Neural cell (in vitro differentiated cells): ENCODE results near the gene ALDH4A1. TPM values are rescaled to one million over a fixed set of nuclear protein-coding genes. Genes with fewer than 3 reads are reported as not detected.

Experiments
- H2AFZ ChIP-seq: fragments of 200-600, 300-800 bp; sonication (generic), shearing (Covaris generic); 2 replicates; pipeline ENCODE4 v1.6.0; 2014; ENCODE audit warnings: low read depth, mild to moderate bottlenecking, antibody characterized with exemption, low read length, moderate library complexity
- H3F3A ChIP-seq: fragments of 200-600 bp; shearing (Covaris generic); 2 replicates; pipeline ENCODE4 v1.6.1; 2016; ENCODE audit warnings: mild to moderate bottlenecking, moderate library complexity, mixed read lengths, antibody characterized with exemption, low read length; ENCODE audit not compliant: insufficient read depth, poor library complexity, severe bottlenecking
- H3K27ac ChIP-seq: fragments of 200-600, 300-800 bp; sonication (generic), shearing (Covaris generic); 2 replicates; pipeline ENCODE4 v1.5.1; 2014; ENCODE audit warnings: mild to moderate bottlenecking, low read length, moderate library complexity
- H3K27me3 ChIP-seq: fragments of 300-800, 200-600 bp; sonication (generic), shearing (Covaris generic); 2 replicates; pipeline ENCODE4 v1.6.0; 2014; ENCODE audit warnings: mild to moderate bottlenecking, low read depth, low read length, moderate library complexity; ENCODE audit not compliant: insufficient read depth
- H3K36me3 ChIP-seq: fragments of 300-800, 200-600 bp; sonication (generic), shearing (Covaris generic); 2 replicates; pipeline ENCODE4 v1.5.1; 2014; ENCODE audit warnings: mild to moderate bottlenecking, antibody characterized with exemption, low read length, moderate library complexity; ENCODE audit not compliant: insufficient read depth
- H3K4me2 ChIP-seq: fragments of 300-800, 200-600 bp; sonication (generic), shearing (Covaris generic); 2 replicates; pipeline ENCODE4 v1.6.0; 2014; ENCODE audit warnings: mild to moderate bottlenecking, low read length
- H3K4me3 ChIP-seq: fragments of 300-800, 200-600 bp; sonication (generic), shearing (Covaris generic); 2 replicates; pipeline ENCODE4 v1.5.1; 2014; ENCODE audit warnings: mild to moderate bottlenecking, low read length, moderate library complexity
- H3K79me2 ChIP-seq: fragments of 200-600 bp; shearing (Covaris generic); replicated peaks from 2 replicates; pipeline ENCODE4 v1.6.0; 2014; ENCODE audit warnings: mild to moderate bottlenecking, low read length, moderate library complexity; ENCODE audit not compliant: insufficient read depth
- H3K9ac ChIP-seq: fragments of 300-800, 200-600 bp; sonication (generic), shearing (Covaris generic); 2 replicates; pipeline ENCODE4 v1.6.1; 2016; ENCODE audit warnings: mild to moderate bottlenecking, low read length, mixed read lengths
- H3K9me2 ChIP-seq: fragments of 200-600 bp; shearing (Covaris generic); 2 replicates; pipeline ENCODE4 v1.6.1; 2016; ENCODE audit warnings: mild to moderate bottlenecking, low read length, mixed read lengths; ENCODE audit not compliant: insufficient read depth
- H3K9me3 ChIP-seq: fragments of 200-600, 300-800 bp; sonication (generic), shearing (Covaris generic); 2 replicates; pipeline ENCODE4 v1.6.1; 2016; ENCODE audit warnings: mild to moderate bottlenecking, mixed run types, low read length, moderate library complexity, mixed read lengths
- H4K20me1 ChIP-seq: fragments of 200-600 bp; shearing (Covaris generic); 2 replicates; pipeline ENCODE4 v1.6.1; 2016; ENCODE audit warnings: mild to moderate bottlenecking, mixed run types; ENCODE audit not compliant: insufficient read depth
- CTCF ChIP-seq: fragments of 450-650 bp; IDR thresholded peaks from 2 replicates; pipeline ENCODE4 v1.5.1; 2014; ENCODE audit warnings: antibody characterized with exemption, mild to moderate bottlenecking, moderate library complexity; ENCODE audit not compliant: poor library complexity, severe bottlenecking
- EP300 ChIP-seq: fragments of 450-650 bp; conservative IDR thresholded peaks from 2 replicates; pipeline ENCODE4 v1.6.1; 2014; ENCODE audit warnings: antibody characterized with exemption, mild to moderate bottlenecking, moderate library complexity; ENCODE audit not compliant: poor library complexity, severe bottlenecking
- EZH2 ChIP-seq: fragments of 200-600, 300-800 bp; shearing (Covaris generic), sonication (generic); IDR thresholded peaks from 2 replicates; pipeline ENCODE4 v1.6.1; 2014; ENCODE audit warnings: antibody characterized with exemption, low read length, borderline replicate concordance, mild to moderate bottlenecking; ENCODE audit not compliant: insufficient read depth, poor library complexity, severe bottlenecking
- MXI1 ChIP-seq: fragments of 450-650 bp; conservative IDR thresholded peaks from 2 replicates; pipeline ENCODE4 v1.6.1; 2014; ENCODE audit warnings: antibody characterized with exemption, mild to moderate bottlenecking; ENCODE audit not compliant: poor library complexity, severe bottlenecking
- POLR2AphosphoS5 ChIP-seq: IDR thresholded peaks from 2 replicates; pipeline ENCODE4 v1.6.1; 2012
- RAD21 ChIP-seq: fragments of 450-650 bp; conservative IDR thresholded peaks from 2 replicates; pipeline ENCODE4 v1.6.1; 2014; ENCODE audit warnings: antibody characterized with exemption, mild to moderate bottlenecking, moderate library complexity
- REST ChIP-seq: IDR thresholded peaks from 2 replicates; pipeline ENCODE4 v1.6.1; 2012; ENCODE audit warnings: borderline replicate concordance
- SMC3 ChIP-seq: fragments of 450-650 bp; conservative IDR thresholded peaks from 2 replicates; pipeline ENCODE4 v1.6.1; 2014; ENCODE audit warnings: antibody characterized with exemption, mild to moderate bottlenecking, moderate library complexity; ENCODE audit not compliant: poor library complexity
- TAF1 ChIP-seq: IDR thresholded peaks from 2 replicates; pipeline ENCODE4 v1.6.1; 2012; ENCODE audit warnings: low read depth
- polyA plus RNA-seq: library from polyadenylated mRNA; depleted of rRNA; stranded (reverse); fragments of >200 nt; gene quantifications from 2 replicates; pipeline ENCODE4 v1.2.3, GENCODE V29; 2014

Gene ALDH4A1
- polyA plus RNA-seq, 1 donor from 2014 or later = 11.0 TPM

- H3K27me3 ChIP-seq = no peaks in the 10 kb centered on the region
- no peaks in the 10 kb centered on the region for H3F3A ChIP-seq
- H3K4me2 ChIP-seq = no peak overlapping the region
- H3K27ac ChIP-seq = no peak overlapping the region
- H2AFZ ChIP-seq = no peak overlapping the region
- no peaks in the 10 kb centered on the region for H4K20me1 ChIP-seq
- H3K4me3 ChIP-seq = no peak overlapping the region
- no peaks in the 10 kb centered on the region for H3K9me3 ChIP-seq
- H3K9me2 ChIP-seq = no peaks in the 10 kb centered on the region
- TF ChIP-seq TAF1 (no peak), MXI1 (no peak), CTCF (no peak), SMC3 (no peak), EP300 (no peak), POLR2AphosphoS5 (no peak), REST (no peak), RAD21 (no peak), EZH2 (no peak)
- H3K9ac ChIP-seq = no peak overlapping the region
- no peaks in the 10 kb centered on the region for H3K36me3 ChIP-seq
- H3K79me2 ChIP-seq = no peaks in the 10 kb centered on the region
Observed at GRCh38 chr1:18891426-18891780, 11.0 kb downstream of the ALDH4A1 start.

- TF ChIP-seq REST (no peak), SMC3 (no peak), POLR2AphosphoS5 (no peak), EZH2 (no peak), MXI1 (no peak), EP300 (no peak), RAD21 (no peak), CTCF (no peak), TAF1 (no peak)
- Histone ChIP-seq H3K36me3 (no peaks in the 10 kb centered on the region), H3K9me2 (no peaks in the 10 kb centered on the region), H3K27me3 (no peaks in the 10 kb centered on the region), H4K20me1 (no peaks in the 10 kb centered on the region), H3F3A (no peaks in the 10 kb centered on the region), H3K4me3 (no peak overlapping the region), H3K9ac (no peak overlapping the region), H3K9me3 (no peaks in the 10 kb centered on the region), H3K79me2 (no peaks in the 10 kb centered on the region), H3K4me2 (no peak overlapping the region), H3K27ac (no peak overlapping the region), H2AFZ (no peak overlapping the region)
Observed at GRCh38 chr1:18890706-18891425, 11.5 kb downstream of the ALDH4A1 start.
